HG02759 (cell line): ENCODE results near the gene SRP9.

Experiments
- ATAC-seq: cut with Tn5 transposase; IDR thresholded peaks from one replicate; pipeline ENCODE4 v1.9.1; 2021; ENCODE audit warnings: mild to moderate bottlenecking, moderate library complexity; ENCODE audit not compliant: unreplicated experiment

Gene SRP9, protein sequence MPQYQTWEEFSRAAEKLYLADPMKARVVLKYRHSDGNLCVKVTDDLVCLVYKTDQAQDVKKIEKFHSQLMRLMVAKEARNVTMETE

DNA sequence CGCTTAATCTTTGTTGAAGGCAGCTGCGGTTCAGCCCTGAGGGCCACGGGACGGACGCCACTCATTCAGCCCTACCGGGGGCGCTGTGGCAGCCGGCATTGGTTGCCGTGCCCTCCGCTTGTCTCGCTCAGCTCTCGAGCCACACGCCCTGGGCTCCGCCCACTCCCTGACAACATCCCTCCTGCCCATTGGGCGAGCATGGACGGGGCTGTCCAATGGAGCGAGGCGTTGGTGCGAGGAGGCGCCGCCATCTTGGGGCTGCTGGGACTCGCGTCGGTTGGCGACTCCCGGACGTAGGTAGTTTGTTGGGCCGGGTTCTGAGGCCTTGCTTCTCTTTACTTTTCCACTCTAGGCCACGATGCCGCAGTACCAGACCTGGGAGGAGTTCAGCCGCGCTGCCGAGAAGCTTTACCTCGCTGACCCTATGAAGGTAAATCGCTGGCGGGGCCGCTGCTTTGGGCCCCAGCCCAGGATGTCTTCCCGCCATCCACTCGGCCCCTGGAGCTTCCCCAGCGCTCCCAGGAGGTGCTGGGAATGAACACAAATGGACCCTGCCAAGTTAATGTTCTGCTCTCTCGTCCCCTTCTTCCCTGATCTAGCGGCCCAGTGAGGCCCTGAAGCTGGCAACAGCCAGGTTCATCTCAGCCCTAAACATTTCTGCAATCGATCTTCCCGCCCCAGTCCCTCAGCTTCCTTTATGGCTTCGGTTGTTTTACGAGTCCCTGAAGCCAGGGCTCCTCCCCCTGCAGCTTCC lies at the start of gene SRP9:
Gene SRP9 (plus strand): TSS at position 244 of the 754 bp plus-strand sequence. CDS start 115 bp downstream, at position 359.
- ATAC-seq = peak; percentile 99

DNA sequence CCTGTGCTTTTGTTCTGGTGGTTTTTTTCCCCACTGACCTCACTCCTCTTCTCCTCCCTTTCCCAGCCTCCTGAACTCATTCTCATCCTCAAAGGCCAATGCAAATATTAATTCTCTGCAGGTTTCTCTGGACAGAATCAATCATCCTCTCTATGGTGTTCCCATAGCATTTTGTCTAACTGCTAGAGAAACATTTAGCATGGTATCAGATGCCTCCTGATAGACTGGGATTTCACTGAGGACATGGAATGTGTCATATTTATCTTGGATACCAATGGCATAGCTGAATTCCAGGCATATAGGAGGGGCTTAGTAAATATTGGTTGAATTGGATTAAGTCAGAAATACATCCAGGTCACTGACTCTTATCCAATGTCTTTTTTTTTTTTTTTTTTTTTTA lies 46.1 kb upstream of the SRP9 start:
- no peak for ATAC-seq

DNA sequence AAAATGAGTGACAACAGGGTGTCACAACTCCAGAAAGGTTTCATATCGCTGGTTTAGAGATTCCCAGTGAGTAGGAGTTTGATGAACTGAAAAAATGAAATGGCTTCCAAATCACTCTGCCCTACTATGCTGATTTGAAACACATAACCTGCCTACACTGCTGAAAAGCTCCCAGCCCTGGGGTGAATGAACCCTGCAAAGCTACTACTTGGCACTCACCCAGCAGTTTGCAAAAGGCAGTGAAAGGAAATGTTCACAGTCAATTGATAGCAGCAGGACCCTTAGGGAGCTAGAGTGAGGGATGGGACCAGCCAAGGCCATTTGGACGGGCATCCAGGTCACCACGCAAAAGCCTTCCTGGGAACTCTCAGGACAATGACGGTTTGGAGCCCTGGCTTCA lies 44.4 kb upstream of the SRP9 start:
- no peak for ATAC-seq

DNA sequence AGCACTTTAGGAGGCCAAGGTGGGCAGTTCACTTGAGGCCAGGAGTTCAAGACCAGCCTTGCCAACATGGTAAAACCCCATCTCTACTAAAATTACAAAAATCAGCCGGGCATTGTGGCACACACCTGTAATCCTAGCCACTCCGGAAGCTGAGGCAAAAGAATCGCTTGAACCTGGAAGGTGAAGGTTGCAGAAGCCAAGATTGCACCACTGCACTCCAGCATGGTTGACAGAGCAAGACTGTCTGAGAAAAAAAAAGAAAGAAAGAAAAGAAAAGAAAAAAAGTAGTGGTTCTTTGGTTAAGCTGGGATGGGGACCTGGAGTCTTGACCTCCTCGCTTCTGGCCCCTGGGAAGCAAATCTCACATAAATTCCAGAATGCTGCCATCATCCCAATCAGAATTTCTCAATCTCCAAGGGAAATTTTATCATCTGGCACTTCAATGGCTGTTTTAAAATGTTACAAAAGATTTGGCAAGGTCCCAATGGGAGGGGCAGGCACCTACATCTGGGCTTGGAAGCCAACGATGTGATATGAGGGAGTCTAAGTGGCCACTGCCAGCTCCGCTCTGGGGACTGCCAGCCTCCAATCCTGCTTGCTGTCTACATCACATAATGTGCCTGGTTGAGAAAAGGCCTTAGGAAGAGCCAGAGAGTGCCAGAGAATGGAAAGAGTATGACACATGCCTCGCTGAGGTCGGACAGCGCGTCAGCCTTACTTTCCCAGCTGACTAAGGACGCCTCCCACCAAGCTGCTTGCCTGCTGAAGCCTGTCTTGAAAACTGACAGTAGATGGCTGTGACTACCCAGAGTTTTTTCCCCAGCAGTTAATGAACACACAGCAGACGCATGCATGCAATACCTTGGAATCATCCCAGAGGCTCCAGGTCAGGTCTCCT lies 42.1 kb upstream of the SRP9 start:
- no peak for ATAC-seq

DNA sequence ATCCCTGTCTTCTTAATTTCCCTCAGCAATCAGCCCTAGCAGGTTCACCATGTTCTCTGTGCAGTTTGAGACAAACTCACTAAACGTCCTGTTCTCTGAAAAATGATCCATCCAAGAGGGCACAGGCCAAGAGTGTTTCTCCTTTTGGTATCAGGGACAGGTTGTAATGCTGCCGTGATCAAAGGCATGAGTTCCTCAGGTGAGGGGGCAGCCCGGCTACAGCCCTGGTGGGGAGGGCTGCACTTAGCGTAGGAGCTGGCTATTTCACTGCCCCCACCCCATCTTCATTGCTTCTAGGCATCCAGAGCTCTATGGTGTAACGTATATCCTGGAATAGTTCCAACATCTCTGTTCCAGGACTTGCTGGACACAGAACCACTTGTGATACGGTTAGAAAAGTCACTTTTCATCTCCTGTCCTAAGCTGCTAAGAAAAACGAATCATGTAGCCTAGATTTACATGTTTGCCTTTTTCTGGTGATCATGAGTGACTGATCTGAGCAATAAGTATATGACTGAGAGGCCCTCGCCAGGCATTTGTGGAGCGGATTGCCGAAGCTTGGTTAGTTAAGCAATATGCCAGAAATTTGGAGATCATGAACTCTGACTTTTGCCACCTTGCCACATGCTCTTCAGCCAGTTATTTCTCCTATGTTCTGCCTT lies 41.1 kb upstream of the SRP9 start:
- no peak for ATAC-seq

DNA sequence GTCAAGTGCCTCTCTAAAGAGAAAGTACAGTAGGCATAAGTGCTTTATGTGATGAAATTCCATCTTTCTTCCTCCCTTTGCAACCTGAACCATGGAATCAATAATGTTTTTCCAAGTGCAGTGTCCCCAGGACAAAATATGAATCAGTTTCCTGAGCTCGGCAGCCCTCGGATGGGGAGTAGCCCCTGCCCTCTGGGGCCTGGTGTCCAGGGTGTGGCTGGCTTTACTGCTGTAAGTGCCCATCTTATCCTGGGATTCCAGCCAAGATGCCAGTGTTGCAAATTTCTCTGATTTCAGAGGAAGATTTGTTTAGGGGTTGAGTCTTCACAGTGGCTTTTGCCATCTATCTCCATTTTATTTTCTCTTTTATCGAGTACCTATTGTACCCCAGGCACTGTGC lies 40.5 kb upstream of the SRP9 start:
- no peak for ATAC-seq

DNA sequence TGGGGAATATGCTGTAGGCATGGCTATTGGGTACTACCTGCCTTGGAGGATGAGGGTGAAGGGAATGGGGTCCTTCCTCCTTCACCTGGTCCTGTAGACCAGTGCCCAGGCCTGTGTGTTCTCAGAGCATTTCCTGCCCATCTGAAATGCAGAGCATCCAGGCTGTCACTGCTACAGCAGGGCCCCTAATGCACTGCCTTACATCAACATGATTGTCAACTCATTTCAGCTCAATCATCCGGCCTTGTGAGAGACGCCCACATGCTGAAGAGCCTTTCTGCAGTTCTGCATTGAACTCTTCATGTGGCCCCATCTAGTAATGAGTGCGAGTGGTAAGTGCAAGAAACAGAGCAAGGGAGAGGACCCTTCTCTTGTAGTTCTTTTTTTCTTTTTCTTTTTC lies 39.8 kb upstream of the SRP9 start:
- no peak for ATAC-seq

DNA sequence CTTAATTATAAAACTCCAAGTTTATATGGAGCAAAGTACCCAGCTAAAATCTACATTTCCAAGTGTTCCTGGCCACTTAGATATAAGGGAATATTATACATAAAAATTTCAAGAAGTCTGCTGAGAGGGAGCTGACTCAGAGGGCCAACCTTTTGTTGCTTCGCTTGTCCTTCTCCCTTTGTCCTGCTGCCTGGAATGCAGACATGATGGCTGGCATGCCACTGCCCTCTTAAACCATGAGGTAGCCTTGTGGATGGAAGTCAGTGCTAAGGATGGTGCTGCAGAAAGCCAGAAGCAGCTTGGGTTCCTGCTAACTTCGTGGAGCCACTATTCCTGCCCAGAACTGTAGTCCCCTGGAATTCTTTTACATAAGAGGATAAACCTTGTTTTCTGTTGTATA lies 38.9 kb upstream of the SRP9 start:
- ATAC-seq = no peak

DNA sequence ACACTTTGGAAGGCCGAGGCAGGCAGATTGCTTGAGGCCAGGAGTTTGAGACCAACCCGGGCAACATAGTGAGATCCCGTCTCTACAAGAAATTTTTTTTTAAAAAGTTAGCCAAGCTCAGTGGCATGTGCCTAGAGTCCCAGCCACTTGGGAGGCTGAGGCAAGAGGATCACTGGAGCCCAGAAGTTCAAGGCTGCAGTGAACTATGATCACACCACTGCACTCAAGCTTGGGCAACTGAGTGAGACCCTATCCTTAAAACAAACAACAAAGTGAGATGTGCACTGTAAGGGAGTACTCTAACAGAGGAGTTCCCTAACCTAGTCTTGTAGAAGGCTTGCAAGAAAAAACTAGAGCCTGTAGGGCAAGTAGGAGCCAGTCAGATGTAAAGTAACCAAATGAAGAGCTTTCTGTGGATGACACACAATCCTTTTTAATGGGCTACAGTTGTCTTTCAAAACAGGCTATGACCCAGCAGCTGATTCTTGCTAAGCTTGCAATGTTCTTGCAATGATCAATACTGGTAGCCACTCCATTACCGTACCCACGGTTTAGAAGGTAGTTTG lies 38.0 kb upstream of the SRP9 start:
- ATAC-seq = no peak

DNA sequence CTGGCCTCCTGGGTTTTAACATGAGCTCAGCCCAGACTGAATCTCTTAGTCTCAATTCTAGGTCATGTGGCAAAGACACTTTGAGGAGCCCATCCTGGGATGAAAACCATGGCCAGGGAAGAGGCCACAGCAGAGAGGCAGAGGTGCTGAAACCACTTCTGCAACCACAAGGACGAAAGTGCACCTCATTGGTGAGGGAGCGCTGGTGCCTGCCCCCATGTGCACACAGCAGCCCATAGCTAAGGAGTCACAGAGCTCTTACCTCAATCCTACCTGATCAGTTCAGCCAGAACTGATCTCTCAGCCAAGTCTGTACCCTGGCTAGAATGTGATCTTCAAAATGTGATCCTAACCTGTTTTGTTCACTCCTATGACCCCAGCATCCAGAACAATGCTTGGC lies 32.9 kb upstream of the SRP9 start:
- ATAC-seq = no peak

DNA sequence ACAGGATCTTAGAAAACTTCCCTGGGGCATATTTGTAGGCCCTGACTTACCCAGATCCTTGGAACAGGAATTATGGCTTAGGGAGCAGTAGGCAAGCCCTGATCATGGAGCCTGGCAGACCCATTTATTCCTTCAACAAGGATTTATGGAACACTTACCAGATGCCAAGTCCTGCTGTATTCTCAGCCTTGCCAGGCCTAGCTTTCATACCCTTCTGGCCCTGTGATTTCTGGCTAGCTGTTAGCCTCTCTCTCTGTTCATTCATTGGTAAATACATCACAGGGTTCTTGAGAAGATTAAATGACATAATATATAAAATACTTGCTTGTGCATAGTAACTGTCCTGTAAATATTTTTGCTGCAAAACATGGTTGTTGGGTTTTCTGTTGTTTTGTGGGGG lies 32.4 kb upstream of the SRP9 start:
- ATAC-seq = no peak

DNA sequence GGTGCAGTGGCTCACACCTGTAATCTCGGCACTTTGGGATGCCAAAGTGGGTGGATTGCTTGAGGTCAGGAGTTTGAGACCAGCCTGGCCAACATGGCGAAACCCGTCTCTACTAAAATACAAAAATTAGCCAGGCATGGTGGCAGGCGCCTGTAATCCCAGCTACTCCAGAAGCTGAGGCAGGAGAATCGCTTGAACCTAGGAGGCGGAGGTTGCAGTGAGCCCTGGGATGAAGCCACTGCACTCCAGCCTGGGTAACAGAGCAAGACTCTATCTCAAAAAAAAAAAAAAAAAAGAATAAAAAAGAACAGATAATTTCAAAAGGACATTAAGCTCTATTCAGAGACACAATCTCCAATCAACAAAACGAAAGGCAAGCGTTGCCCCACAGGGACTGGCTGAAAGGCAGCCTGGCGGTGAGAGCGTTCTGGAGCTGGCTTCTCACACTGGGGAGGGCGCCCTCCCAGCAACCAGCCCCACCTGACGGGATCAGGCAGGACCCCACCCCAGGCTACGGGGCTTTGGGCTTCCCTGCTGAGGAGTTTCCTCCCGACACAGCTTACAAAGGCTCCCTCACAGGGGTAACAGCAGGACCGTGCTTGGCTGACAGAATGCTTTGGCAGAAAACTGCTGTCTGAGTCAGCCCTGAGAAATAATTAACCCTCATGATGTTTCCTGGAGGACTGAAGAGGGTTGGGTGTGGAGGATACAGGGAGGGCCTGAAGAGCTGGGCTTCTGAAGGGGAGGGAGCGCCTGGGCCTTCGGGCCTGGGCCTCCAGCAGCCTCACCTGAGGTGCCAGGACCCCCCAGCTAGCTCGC lies 31.1 kb upstream of the SRP9 start:
- no peak for ATAC-seq

DNA sequence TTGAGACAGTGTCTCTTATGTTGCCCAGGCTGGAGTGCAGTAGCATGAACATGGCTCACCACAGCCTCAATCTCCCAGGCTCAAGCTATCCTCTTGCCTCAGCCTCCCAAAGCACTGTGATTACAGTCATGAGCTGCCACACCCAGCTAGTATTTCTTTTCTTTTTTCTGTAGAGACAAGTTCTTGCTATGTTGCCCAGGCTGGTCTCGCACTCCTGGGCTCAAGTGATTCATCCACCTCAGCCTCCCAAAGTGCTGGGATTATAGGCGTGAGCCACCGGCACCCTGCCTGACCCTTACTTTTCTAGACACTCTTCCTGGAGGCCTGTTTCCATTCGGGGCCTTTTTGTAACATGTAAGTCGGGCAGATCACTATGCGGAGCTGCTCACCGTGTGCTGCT lies 30.1 kb upstream of the SRP9 start:
- ATAC-seq = no peak

DNA sequence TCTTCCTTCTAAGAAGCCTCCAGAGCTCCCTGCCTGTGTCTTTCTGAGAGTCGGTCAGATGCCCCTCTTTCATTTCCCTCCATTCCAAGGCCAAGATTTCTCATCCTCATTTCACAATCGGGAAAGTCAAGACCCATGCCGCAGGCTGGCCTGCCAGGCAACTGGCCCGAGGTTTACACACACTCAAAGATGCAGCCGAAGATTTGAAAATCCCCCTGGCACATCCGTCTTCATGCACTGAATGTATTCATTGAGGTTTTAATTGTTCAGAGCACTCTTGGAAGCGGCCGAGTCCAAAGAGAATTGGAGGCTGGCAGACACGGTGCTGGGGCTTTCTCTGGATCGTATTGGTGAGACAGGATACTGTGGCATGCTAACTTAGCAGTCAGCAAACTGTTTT lies 29.1 kb upstream of the SRP9 start:
- ATAC-seq = no peak

DNA sequence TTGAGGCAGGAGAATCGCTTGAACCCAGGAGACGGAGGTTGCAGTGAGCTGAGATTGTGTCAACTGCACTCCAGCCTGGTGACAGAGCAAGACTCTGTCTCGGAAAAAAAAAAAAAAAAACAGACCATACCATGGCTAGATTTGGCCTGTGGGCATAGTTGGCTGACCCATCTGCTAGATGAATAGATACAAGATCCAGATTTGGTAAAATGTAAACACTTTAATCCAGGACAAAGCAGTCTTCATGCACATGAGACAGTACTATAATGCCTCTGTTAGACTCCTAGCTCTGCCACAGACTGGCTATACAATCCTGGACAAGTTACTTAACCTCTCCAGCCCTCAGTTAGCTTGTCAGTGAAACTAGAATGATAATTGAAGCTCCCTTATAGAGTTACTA lies 27.9 kb upstream of the SRP9 start:
- ATAC-seq = no peak

DNA sequence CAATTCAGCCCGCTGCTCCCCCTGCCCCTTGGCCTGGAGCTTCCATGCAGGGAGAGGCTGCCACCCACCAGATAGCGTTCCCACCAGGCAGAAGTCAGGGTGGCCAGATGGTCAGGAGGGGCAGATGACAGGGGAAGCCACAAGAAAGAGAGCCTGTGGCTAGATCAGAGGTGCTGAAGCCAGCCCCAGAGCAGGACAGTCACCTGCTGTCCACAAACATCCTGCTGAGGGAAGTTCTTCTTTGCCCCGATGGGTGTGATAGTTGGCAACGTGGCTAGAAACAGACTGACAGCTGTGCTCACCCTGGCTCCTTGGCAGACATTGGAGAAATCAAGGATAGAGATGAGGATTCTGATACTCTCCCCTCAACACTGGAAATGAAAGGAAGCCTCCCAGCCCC lies 27.2 kb upstream of the SRP9 start:
- no peak for ATAC-seq

DNA sequence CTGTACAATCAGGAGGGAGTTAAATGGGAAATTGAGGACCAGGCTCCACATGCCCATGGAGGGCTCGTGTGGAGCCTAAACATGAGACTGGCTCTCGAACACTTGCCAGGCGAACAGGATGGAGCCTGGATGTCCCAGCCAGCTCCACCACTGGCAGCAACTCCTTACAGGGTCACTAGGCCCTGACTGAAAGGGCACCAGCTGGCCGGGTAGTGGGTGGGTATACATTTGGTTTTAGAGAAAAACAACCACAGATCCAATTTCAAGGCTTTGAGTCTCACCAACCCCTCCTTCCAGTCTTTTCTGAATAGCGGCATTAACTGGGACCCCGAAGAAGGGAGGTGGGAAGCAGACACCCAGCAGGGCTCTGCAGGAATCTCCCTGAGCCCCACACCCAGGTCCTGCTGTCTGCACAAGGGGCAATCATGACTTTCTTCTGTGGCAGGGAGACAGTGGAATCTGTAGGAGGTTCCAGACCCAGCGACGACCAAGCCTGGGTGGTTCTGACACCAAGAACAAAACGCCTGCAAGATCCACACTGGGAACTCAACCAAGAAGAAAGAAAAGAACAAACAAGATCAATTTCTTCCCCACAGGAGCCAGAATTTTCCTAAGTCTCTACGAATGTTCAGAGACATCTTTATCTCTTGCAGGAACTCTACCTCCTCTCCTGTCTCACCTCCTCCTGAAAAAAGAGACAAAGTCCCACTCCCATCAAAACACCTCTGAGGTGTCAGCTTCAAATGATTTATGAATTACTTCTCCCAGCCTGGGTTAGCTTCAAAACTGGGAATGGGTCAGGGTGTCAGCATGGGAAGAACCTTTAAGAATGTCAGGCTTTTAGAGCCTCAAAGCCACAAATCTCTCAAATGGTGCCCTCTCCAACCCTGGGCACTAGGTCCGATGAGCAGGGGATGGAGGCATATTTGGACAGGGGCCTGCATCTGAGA lies 26.5 kb upstream of the SRP9 start:
- no peak for ATAC-seq

DNA sequence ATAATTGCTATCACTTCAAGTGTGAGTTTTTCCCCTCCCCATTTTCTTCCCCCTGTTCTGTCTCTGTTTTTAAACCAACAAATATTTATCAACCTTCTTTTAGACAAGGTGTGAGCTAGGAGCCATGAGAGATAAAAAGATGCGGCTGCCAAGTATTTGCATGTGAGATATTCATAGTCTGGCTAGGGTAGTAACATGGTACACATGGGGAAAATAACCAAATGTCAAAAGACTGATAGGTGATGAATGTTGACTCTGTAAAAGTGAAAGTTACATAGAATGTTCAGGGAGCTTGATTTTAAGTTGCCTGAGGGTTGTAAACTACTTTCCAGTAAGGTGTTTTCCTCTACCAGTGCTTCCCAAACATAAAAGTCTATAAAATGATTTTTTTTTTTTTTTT lies 25.4 kb upstream of the SRP9 start:
- no peak for ATAC-seq

DNA sequence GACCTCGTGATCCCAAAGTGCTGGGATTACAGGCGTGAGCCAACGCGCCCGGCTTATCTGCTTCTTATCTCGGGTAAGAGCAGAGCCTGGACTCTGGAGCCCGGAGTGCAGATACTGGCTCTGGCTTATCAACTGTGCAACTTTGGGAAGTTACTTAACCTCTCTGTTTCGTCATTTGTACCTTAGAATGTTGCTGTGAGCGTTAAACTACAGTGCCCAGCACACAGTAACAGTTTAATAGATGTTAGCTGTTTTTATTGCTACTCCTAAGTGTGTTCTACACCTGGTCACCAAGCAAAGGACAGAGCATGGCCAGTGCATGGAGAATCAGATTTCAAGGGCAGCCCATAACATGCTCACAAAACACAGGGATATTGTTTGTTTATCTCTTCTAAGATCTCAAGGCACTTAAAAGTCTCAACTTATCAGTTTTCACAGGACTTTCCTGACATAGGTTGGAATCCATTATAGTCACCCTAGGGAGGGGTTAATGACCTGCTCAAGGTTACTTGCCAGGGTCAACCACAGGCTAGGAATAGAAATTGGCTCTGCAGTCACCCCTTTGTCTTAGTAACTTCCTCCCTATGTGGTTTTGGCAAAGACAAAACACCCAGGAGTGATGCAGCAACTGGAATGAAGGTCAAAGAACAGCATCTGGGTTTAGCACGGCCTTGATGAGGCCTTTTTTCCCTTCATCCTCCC lies 22.5 kb upstream of the SRP9 start:
- ATAC-seq = no peak
